Liver (tissue), 9 donors: ENCODE data around the gene FRK. TPM values are rescaled to one million over a fixed set of nuclear protein-coding genes. Genes with fewer than 3 reads are reported as not detected.

Experiments
- DNase-seq: peaks from one replicate; pipeline ENCODE4 v3.0.0-alpha.2; 2017; ENCODE audit warnings: low spot score
- H3K27ac ChIP-seq, 2 donors: one replicate each; pipeline ENCODE4 v1.7.0; 2013; ENCODE audit warnings: inconsistent platforms in 2 of 2, low read length in 2 of 2, control low read depth in 1 of 2, low read depth in 1 of 2, mild to moderate bottlenecking in 1 of 2
- H3K27me3 ChIP-seq, 4 donors: one replicate each; pipeline versions ENCODE4 v1.6.1 to v1.7.0; 2013; ENCODE audit warnings: low read length in 3 of 4, inconsistent platforms in 1 of 4, mild to moderate bottlenecking in 1 of 4, moderate library complexity in 1 of 4; ENCODE audit not compliant: control insufficient read depth in 4 of 4, insufficient read depth in 4 of 4
- H3K36me3 ChIP-seq, 4 donors: one replicate each; pipeline versions ENCODE4 v1.6.1 to v1.7.0; 2013; ENCODE audit warnings: low read length in 3 of 4, mild to moderate bottlenecking in 3 of 4, low read depth in 1 of 4, moderate library complexity in 1 of 4; ENCODE audit not compliant: control insufficient read depth in 4 of 4, insufficient read depth in 3 of 4
- H3K4me1 ChIP-seq, 4 donors: one replicate each; pipeline versions ENCODE4 v1.6.1 to v1.7.0; 2013; ENCODE audit warnings: low read length in 3 of 4, mild to moderate bottlenecking in 3 of 4, moderate library complexity in 1 of 4; ENCODE audit not compliant: control insufficient read depth in 4 of 4, insufficient read depth in 4 of 4
- H3K4me3 ChIP-seq, 3 donors: one replicate each; pipeline versions ENCODE4 v1.6.1 to v1.7.0; 2013; ENCODE audit warnings: low read length in 3 of 3, control low read depth in 1 of 3, low read depth in 1 of 3, mild to moderate bottlenecking in 1 of 3
- H3K9ac ChIP-seq, 2 donors: one replicate each; pipeline ENCODE4 v1.7.0; 2013; ENCODE audit warnings: low read length in 2 of 2, mild to moderate bottlenecking in 2 of 2, moderate library complexity in 2 of 2, control low read depth in 1 of 2, low read depth in 1 of 2
- H3K9me3 ChIP-seq, 4 donors: one replicate each; pipeline versions ENCODE4 v1.6.1 to v1.7.0; 2013; ENCODE audit warnings: low read length in 3 of 4; ENCODE audit not compliant: control insufficient read depth in 4 of 4
- EGR1 ChIP-seq, 2 donors: IDR thresholded peaks; 2 replicates each; pipeline ENCODE4 v1.6.1; 2016 to 2018; ENCODE audit warnings: antibody characterized with exemption in 2 of 2, low read depth in 2 of 2
- FOXA1 ChIP-seq: IDR thresholded peaks from 2 replicates; pipeline ENCODE4 v1.6.1; 2016; ENCODE audit warnings: antibody characterized with exemption
- FOXA2 ChIP-seq: IDR thresholded peaks from 2 replicates; pipeline ENCODE4 v1.6.1; 2016; ENCODE audit warnings: antibody characterized with exemption
- GABPA ChIP-seq, 2 donors: IDR thresholded peaks in 1 of 2; conservative IDR thresholded peaks in 1 of 2; 2 replicates each; pipeline ENCODE4 v1.6.1; 2016; ENCODE audit warnings: antibody characterized with exemption in 2 of 2, mild to moderate bottlenecking in 1 of 2, moderate library complexity in 1 of 2
- HNF4A ChIP-seq, 2 donors: conservative IDR thresholded peaks; 2 replicates each; pipeline ENCODE4 v1.6.1; 2016; ENCODE audit warnings: antibody characterized with exemption in 2 of 2, mild to moderate bottlenecking in 2 of 2
- HNF4G ChIP-seq: IDR thresholded peaks from 2 replicates; pipeline ENCODE4 v1.6.1; 2016; ENCODE audit warnings: antibody characterized with exemption
- JUND ChIP-seq, 2 donors: IDR thresholded peaks; 2 replicates each; pipeline ENCODE4 v1.6.1; 2016; ENCODE audit warnings: antibody characterized with exemption in 2 of 2
- NR2F2 ChIP-seq: IDR thresholded peaks from 2 replicates; pipeline ENCODE4 v1.6.1; 2016; ENCODE audit warnings: antibody characterized with exemption
- RAD21 ChIP-seq, 2 donors: IDR thresholded peaks; 2 replicates each; pipeline ENCODE4 v1.6.1; 2016; ENCODE audit warnings: antibody characterized with exemption in 2 of 2, mild to moderate bottlenecking in 2 of 2
- RXRA ChIP-seq, 2 donors: IDR thresholded peaks; 2 replicates each; pipeline ENCODE4 v1.6.1; 2017 to 2018; ENCODE audit warnings: antibody characterized with exemption in 2 of 2, mild to moderate bottlenecking in 1 of 2
- SP1 ChIP-seq: IDR thresholded peaks from 2 replicates; pipeline ENCODE4 v1.6.1; 2018; ENCODE audit warnings: antibody characterized with exemption, mild to moderate bottlenecking
- TAF1 ChIP-seq: conservative IDR thresholded peaks from 2 replicates; pipeline ENCODE4 v1.6.1; 2016; ENCODE audit warnings: antibody characterized with exemption, mild to moderate bottlenecking
- YY1 ChIP-seq: IDR thresholded peaks from 2 replicates; pipeline ENCODE4 v1.6.1; 2016; ENCODE audit warnings: antibody characterized with exemption, mild to moderate bottlenecking
- polyA plus RNA-seq, 2 donors: library from polyadenylated mRNA; stranded (reverse) in 1 of 2; unstranded in 1 of 2; fragments of 200-250 nt in 1 of 2; fragments of >200 nt in 1 of 2; fragmentation: Nextera tagmentation in 1 of 2; extraction: Ambion mirVana in 1 of 2; gene quantifications; one replicate each; pipeline versions ENCODE4 v1.2.1 to v1.2.3, GENCODE V29; 2013 to 2015
- total RNA-seq, 2 donors: library from RNA; depleted of rRNA; stranded (reverse); fragments of >200 nt; gene quantifications; one replicate each; pipeline ENCODE4 v1.2.3, GENCODE V29; 2014
- TF ChIP-seq, protein P1 (sequence below): IDR thresholded peaks from 2 replicates; pipeline ENCODE4 v1.6.1; 2016; ENCODE audit warnings: antibody characterized with exemption, mild to moderate bottlenecking
- TF ChIP-seq, protein P2 (sequence below): IDR thresholded peaks from 2 replicates; pipeline ENCODE4 v1.6.1; 2016; ENCODE audit warnings: antibody characterized with exemption
- TF ChIP-seq, protein P3 (sequence below): IDR thresholded peaks from 2 replicates; pipeline ENCODE4 v1.6.1; 2016; ENCODE audit warnings: antibody characterized with exemption
- TF ChIP-seq, protein P4 (sequence below): fragments of 150-350 bp; IDR thresholded peaks from 2 replicates; pipeline ENCODE4 v1.5.1; 2017; ENCODE audit warnings: improper control_type of control experiment, low read depth, low read length; ENCODE audit not compliant: missing input control
- TF ChIP-seq, protein P5 (sequence below): IDR thresholded peaks from 2 replicates; pipeline ENCODE4 v1.6.1; 2016; ENCODE audit warnings: antibody characterized with exemption
- donor health status: healthy.
- donor health status: healthy.
- donor health status: healthy.
- donor health status: healthy.
- donor health status: healthy.

Gene FRK
- total and polyA plus RNA-seq, 4 donors = 3.6 to 26.8 (median 5.3) TPM

DNA sequence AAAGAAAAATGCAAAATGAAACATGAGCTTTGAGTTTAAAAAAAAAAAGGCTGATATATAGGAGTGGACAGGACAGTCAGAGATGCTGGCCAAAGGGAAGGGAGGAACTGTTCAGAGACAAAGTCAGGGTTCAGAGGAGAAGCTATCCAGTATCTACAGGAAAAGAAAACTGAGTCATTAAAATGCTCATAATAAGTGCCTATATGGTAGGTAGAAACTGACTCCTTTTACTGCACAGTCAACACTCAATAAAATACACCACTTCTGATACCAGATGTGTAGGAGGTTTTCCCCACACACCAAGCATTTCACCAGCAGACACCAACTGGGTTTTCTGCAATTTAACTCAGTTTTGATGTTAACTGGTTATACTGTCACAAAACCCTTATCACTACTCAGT, 32.9 kb downstream of the FRK start:
- Histone ChIP-seq H3K27ac (no peak overlapping the region), H3K36me3 (no peaks in the 10 kb centered on the region), H3K9ac (no peak overlapping the region), H3K4me3 (no peak overlapping the region), H3K4me1 (peaks cover 0 to 4% (median under 1%) of the 10 kb centered on the region in 4 donors), H3K9me3 (no peaks in the 10 kb centered on the region), H3K27me3 (no peaks in the 10 kb centered on the region)
- no peak for TF ChIP-seq TAF1
- no peak for TF ChIP-seq EGR1 (IDR thresholded peaks at IDR 0.05; ENCODE audit: low read depth in 2 of 2)
- no peak for TF ChIP-seq HNF4G
- TF ChIP-seq RAD21 (IDR thresholded peaks at IDR 0.05) = no peak
- no peak for TF ChIP-seq FOXA2
- no peak for TF ChIP-seq SP1
- TF ChIP-seq JUND (IDR thresholded peaks at IDR 0.05) = no peak
- TF ChIP-seq, protein P1, sequence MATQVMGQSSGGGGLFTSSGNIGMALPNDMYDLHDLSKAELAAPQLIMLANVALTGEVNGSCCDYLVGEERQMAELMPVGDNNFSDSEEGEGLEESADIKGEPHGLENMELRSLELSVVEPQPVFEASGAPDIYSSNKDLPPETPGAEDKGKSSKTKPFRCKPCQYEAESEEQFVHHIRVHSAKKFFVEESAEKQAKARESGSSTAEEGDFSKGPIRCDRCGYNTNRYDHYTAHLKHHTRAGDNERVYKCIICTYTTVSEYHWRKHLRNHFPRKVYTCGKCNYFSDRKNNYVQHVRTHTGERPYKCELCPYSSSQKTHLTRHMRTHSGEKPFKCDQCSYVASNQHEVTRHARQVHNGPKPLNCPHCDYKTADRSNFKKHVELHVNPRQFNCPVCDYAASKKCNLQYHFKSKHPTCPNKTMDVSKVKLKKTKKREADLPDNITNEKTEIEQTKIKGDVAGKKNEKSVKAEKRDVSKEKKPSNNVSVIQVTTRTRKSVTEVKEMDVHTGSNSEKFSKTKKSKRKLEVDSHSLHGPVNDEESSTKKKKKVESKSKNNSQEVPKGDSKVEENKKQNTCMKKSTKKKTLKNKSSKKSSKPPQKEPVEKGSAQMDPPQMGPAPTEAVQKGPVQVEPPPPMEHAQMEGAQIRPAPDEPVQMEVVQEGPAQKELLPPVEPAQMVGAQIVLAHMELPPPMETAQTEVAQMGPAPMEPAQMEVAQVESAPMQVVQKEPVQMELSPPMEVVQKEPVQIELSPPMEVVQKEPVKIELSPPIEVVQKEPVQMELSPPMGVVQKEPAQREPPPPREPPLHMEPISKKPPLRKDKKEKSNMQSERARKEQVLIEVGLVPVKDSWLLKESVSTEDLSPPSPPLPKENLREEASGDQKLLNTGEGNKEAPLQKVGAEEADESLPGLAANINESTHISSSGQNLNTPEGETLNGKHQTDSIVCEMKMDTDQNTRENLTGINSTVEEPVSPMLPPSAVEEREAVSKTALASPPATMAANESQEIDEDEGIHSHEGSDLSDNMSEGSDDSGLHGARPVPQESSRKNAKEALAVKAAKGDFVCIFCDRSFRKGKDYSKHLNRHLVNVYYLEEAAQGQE = no peak
- TF ChIP-seq GABPA (IDR thresholded peaks at IDR 0.05 in 1 of 2, conservative IDR thresholded peaks at IDR 0.05 in 1 of 2) = no peak
- no peak for TF ChIP-seq HNF4A (conservative IDR thresholded peaks at IDR 0.05)
- TF ChIP-seq, protein P2, sequence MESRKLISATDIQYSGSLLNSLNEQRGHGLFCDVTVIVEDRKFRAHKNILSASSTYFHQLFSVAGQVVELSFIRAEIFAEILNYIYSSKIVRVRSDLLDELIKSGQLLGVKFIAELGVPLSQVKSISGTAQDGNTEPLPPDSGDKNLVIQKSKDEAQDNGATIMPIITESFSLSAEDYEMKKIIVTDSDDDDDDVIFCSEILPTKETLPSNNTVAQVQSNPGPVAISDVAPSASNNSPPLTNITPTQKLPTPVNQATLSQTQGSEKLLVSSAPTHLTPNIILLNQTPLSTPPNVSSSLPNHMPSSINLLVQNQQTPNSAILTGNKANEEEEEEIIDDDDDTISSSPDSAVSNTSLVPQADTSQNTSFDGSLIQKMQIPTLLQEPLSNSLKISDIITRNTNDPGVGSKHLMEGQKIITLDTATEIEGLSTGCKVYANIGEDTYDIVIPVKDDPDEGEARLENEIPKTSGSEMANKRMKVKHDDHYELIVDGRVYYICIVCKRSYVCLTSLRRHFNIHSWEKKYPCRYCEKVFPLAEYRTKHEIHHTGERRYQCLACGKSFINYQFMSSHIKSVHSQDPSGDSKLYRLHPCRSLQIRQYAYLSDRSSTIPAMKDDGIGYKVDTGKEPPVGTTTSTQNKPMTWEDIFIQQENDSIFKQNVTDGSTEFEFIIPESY = no peak
- TF ChIP-seq, protein P3, sequence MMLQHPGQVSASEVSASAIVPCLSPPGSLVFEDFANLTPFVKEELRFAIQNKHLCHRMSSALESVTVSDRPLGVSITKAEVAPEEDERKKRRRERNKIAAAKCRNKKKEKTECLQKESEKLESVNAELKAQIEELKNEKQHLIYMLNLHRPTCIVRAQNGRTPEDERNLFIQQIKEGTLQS = no peak
- TF ChIP-seq, protein P4, sequence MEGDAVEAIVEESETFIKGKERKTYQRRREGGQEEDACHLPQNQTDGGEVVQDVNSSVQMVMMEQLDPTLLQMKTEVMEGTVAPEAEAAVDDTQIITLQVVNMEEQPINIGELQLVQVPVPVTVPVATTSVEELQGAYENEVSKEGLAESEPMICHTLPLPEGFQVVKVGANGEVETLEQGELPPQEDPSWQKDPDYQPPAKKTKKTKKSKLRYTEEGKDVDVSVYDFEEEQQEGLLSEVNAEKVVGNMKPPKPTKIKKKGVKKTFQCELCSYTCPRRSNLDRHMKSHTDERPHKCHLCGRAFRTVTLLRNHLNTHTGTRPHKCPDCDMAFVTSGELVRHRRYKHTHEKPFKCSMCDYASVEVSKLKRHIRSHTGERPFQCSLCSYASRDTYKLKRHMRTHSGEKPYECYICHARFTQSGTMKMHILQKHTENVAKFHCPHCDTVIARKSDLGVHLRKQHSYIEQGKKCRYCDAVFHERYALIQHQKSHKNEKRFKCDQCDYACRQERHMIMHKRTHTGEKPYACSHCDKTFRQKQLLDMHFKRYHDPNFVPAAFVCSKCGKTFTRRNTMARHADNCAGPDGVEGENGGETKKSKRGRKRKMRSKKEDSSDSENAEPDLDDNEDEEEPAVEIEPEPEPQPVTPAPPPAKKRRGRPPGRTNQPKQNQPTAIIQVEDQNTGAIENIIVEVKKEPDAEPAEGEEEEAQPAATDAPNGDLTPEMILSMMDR = no peak
- no peak for TF ChIP-seq YY1
- TF ChIP-seq NR2F2 = no peak
- TF ChIP-seq RXRA (IDR thresholded peaks at IDR 0.05) = no peak
- TF ChIP-seq FOXA1 = no peak
- TF ChIP-seq, protein P5, sequence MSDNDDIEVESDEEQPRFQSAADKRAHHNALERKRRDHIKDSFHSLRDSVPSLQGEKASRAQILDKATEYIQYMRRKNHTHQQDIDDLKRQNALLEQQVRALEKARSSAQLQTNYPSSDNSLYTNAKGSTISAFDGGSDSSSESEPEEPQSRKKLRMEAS = no peak
- DNase-seq = no peak
